Measurements from ENCODE around the gene PTPRCAP.
A peak's percentile ranks its signal among the peaks of the same experiment; 100 is the strongest.
"Not testable (repeated sequence)": the region's sequence is repeated elsewhere in the genome, so short reads cannot be mapped to it uniquely, and the experiment has no call there.

Gene PTPRCAP, protein sequence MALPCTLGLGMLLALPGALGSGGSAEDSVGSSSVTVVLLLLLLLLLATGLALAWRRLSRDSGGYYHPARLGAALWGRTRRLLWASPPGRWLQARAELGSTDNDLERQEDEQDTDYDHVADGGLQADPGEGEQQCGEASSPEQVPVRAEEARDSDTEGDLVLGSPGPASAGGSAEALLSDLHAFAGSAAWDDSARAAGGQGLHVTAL

GRCh38 chr11:67437082-67437808 lies at the start of gene PTPRCAP:
PTPRCAP (minus strand) TSS chr11:67437682; CDS start chr11:67437619, 63 bp downstream.
- DNase-seq = peak; percentile 87

- DNase-seq = no peak
Observed at GRCh38 chr11:67486481-67487195, 49.2 kb upstream of the PTPRCAP start.

DNA sequence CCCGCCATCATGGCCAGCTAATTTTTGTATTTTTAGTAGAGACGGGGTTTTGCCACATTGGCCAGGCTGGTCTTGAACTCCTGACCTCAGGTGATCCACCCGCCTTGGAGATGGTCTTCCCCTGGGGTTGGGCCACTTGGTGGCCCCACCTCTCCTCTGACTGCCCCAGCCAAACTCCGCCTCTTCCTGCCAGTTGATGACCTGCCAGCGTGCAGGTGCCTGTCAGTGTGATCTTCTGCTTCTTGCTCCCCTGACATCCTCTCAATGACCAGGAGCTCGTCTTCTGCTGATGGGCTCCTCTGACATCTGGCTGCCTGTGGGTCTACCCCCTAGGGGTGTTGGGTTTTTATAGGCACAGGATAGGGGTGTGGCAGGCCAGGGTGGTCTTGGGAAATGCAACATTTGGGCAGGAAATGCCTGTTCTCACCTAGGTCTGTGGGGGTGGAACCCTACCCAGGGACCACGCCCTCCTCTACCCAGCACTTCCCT lies 48.4 kb upstream of the PTPRCAP start:
- not testable (repeated sequence) for DNase-seq

- peak; percentile 85 for DNase-seq
Observed at GRCh38 chr11:67484847-67485311, 47.4 kb upstream of the PTPRCAP start.

DNA sequence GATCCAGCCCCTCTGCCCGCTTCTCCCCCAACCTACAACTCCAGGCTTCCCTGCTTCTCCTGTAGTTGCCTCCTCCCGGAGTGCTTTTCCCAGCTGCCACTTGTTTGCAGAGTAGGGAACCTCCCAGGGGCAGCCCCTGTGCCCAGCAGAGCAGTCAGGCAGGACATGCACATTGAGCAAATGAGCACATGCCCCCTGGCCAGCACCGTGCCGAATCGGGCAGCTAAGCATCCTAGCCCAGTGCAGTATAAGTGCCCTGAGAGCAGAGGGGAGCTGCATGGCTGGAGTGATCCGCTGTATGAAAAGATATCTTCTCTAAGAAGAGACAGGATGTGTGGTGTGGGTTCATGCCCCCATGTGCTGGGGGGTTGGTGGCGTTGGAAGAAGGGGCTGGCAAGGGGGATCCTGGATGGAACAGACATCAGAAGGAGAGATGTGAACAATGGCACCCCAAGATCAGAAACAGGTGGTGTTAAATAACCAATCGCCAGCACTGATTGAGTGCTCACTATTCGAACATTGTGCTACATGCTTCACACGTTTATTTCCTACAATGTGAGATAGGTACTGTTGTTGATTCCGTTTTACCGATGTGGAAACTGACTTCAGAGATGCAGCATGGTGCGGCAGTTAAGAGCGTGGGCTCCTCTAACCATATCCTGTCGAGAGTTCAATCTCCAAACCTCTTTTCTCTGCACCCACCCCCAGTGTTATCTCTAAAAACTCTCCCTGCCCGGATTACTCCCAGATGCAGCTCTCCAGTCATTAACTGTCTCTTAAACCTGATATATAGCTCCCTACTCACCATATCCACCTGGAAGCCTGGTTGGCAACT lies 46.6 kb upstream of the PTPRCAP start:
- peak; percentile 39 for DNase-seq

DNA sequence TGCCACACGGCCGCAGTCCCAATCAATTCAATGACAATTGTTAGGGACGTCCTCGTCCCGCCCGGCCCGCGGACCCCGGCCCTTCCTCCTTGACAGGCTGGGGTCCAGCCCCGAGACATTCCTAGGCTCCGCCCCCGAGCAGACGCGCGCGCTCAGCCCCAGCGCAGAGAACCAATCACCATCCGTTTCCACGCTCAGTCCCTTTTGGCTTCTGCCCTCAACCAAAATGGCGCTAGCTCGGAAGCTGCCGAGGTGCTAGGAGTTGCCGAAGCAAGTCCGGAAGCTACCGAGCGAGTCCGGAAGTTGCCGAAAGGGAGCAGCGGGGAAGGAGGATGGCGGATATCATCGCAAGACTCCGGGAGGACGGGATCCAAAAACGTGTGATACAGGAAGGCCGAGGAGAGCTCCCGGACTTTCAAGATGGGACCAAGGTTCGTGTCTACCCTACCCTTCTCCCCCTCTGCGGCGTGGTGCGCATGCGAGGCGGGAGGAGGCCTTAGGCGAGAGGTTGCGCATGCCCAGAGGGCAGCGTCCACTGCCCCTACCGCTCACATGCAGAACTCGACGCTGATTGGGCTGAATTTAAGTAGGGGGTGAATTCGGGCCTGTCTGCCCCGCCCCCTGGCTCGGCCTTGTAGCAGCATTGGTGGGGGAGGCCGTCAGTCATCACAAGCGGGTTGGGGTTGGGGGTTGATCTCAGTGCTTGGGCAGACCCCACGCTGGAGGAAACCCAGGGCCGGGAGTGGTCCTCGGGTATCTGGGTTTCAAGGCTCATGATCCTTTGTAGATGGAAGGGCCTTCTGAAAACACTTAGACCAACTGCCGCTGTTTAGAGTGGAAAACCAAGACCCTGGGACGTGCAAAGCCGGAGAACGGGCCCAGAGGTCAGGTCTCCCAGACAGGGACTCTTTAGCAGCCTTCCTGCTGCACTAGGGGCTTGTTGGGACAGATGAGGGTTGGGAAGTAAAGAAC lies 45.6 kb upstream of the PTPRCAP start, which contains the start of gene AIP:
Gene AIP, plus strand, starts transcription at position 200 of the 972 bp plus-strand sequence. Its CDS starts 133 bp downstream, at position 333.
- peak; percentile 99 for DNase-seq

DNA sequence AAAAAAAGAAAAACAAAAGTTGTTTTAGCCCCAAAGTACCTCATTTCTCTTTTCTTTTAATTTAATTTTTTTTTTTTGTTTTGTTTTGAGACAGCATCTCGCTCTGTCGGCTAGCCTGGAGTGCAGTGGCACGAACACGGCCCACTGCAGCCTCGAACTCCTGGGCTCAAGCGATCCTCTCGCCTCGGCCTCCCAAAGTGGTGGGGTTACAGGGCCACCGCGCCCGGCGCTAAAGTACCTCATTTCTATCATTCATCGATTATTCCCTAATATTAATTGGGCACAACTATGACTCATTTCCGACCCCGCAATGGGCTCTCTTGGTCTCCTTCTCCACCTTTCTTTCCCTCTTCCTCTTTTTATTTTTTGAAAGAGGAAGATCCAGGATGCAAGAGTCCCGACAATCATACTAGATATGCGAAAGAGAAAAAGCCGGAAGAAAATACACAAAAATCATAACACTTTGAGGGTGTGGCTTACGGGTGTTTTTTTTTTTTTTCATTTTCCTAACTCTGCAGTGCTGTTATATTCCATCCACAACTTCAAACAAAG lies 44.9 kb upstream of the PTPRCAP start:
- no peak for DNase-seq

DNA sequence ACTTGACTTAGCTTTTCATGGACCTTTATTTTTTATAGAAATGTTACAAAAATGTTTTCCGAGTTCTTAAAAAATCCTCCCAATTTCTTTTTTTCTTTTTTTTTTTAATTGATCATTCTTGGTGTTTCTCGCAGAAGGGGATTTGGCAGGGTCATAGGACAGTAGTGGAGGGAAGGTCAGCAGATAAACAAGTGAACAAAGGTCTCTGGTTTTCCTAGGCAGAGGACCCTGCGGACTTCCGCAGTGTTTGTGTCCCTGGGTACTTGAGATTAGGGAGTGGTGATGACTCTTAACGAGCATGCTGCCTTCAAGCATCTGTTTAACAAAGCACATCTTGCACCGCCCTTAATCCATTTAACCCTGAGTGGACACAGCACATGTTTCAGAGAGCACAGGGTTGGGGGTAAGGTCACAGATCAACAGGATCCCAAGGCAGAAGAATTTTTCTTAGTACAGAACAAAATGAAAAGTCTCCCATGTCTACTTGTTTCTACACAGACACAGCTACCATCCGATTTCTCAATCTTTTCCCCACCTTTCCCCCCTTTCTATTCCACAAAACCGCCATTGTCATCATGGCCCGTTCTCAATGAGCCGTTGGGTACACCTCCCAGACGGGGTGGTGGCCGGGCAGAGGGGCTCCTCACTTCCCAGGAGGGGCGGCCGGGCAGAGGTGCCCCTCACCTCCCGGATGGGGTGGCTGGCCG lies 40.0 kb upstream of the PTPRCAP start:
- DNase-seq = not testable (repeated sequence)

DNA sequence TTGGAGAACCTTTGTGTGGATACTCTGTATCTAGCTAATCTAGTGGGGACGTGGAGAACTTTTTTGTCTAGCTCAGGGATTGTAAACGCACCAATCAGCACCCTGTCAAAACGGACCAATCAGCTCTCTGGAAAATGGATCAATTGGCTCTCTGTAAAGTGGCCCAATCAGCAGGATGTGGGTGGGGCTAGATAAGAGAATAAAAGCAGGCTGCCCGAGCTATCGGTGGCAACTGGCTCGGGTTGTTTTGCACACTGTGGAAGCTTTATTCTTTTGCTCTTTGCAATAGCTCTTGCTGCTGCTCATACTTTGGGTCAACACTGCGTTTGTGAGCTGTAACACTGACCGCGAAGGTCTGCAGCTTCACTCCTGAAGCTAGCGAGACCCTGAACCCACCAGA lies 39.2 kb upstream of the PTPRCAP start:
- not testable (repeated sequence) for DNase-seq

DNA sequence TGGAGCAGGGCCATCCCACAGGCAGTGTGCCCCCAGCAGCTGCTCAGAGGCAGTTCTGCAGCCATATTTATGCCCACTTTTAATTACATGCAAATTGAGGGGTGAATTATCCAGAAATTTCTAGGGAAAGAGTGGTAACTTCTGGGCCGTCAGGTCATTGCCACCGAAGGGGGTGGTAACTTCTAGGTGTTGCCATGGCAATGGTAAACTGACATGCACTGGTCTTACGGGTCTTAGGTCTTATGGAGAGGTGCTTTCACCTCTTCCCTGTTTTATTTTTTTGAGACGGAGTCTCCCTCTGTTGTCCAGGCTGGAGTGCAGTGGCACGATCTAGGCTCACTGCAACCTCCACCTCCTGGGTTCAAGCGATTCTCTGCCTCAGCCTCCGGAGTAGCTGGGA lies 35.4 kb upstream of the PTPRCAP start:
- no peak for DNase-seq

GRCh38 chr11:67470337-67471002 lies 33.0 kb upstream of the PTPRCAP start:
- DNase-seq = no peak

DNA sequence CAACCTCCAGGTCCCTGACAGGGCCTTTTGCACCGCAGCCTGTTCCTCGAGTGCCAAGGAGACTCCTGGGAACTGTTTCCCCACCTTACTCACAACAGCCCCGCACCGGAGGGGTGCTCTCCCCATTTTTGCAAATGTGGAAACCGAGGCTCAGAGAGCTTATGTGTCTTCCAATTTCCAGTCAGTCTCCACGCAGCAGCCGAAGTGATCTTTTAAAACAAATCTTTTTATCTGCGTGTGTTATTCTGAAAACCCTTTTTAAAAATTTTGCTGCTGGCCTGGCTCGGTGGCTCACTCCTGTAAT lies 32.0 kb upstream of the PTPRCAP start:
- no peak for DNase-seq

GRCh38 chr11:67468759-67469507 lies 31.5 kb upstream of the PTPRCAP start, which contains the start of gene TMEM134:
TMEM134 (minus strand) TSS chr11:67469251; CDS start chr11:67469192, 59 bp downstream.
- DNase-seq = peak; percentile 97

DNA sequence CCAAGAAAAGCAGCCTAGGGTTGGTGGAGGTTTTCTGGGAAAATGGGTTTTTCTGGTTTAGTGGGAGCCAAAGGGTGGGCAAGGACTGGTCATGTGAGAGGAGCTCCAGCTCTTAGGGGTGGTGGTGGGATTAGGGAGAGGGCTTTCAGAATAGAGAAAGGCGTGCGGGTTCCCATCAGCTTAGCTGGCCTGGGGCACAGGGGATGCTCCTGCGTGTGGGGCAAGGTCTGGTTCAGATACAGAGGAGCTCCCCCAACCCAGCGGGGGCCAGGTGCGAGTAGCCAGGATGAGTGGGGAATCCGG lies 30.9 kb upstream of the PTPRCAP start:
- DNase-seq = no peak

GRCh38 chr11:67468056-67468455 lies 30.6 kb upstream of the PTPRCAP start:
- DNase-seq = no peak

DNA sequence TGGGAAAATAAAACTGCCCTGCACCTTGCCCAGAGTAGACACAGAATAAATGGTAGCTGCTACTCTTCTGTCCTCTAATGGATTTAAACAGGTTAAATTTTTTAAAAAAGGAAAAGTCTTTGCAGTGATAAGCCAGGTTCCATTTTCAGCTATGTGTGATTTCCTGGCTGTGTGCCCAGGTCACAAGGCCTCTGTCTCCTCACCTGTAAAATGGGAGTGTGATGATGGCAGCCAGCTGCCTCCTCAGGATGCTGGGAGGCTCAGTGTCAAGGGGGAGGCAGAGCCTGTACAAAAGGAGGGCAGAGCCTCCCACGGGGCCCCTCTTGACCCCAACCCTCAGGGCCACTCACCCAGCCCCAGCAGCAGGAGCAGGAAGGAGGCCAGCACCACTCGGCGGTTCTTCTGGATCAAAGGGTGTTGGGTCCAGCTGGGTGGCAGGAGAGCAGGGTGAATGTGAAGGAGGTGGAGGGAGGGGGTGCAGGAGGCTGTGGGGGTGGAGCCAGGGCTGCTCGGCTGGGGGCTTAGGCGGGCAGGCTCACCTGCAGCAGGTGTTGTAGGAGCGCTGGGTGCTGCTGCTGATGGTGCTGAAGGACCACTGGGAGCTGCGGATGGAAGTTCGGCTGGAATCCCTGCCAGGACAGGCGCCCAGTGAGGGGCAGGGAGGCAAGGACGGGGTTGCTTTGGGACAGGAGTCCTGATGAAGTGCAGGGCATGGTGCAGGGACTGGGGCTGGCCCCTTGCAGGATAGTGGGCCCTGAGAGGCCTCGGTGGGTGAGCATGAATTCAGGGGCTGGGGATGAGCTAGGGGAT lies 29.7 kb upstream of the PTPRCAP start:
- no peak for DNase-seq

- DNase-seq = no peak
Observed at GRCh38 chr11:67466367-67466766, 28.9 kb upstream of the PTPRCAP start.

- DNase-seq = not testable (repeated sequence)
Observed at GRCh38 chr11:67465530-67465929, 28.0 kb upstream of the PTPRCAP start.
